Measurements from ENCODE around the gene NUBP2. TPM values are rescaled to one million over a fixed set of nuclear protein-coding genes. Genes with fewer than 3 reads are reported as not detected.

Gene NUBP2
- total and polyA plus RNA-seq, 12 donors: 24.1 to 74.1 (median 29.4) TPM

- ATAC-seq (peak in 4 of 8 donors; percentile 1 to 8 (median 4)), DNase-seq (peak in 1 of 2 donors; percentile 32)
- H3K9me3 ChIP-seq: no peaks in the 10 kb centered on the region
- peaks cover 0 to 63% (median 15%) of the 10 kb centered on the region in 9 donors for H3K36me3 ChIP-seq
- no peak for TF ChIP-seq CTCF (IDR thresholded peaks at IDR 0.05)
- peak overlapping the region; percentile 52 to 92 (median 87) for H3K27ac ChIP-seq
- H3K4me1 ChIP-seq: peaks cover 16 to 61% (median 34%) of the 10 kb centered on the region in 9 donors
- intact Hi-C loops (cut with DNase I): no loop called here
- no peaks in the 10 kb centered on the region for H3K27me3 ChIP-seq
- peak overlapping the region; percentile 43 to 96 (median 88) for H3K4me3 ChIP-seq
- 1% methylated on average over 67 to 70 of the region's 70 CpGs for WGBS, 2 donors
Observed at GRCh38 chr16:1781758-1782407, 877 bp upstream of the NUBP2 start.

GRCh38 chr16:1784977-1785845 is 2.5 kb downstream of the NUBP2 start:
- Histone ChIP-seq H3K4me1 (peaks cover 12 to 49% (median 30%) of the 10 kb centered on the region in 9 donors), H3K36me3 (peaks cover 0 to 58% (median 12%) of the 10 kb centered on the region in 9 donors), H3K9me3 (no peaks in the 10 kb centered on the region), H3K27ac (no peak overlapping the region), H3K4me3 (no peak overlapping the region), H3K27me3 (no peaks in the 10 kb centered on the region)
- 89 to 92% methylated on average over 26 of the region's 26 CpGs for WGBS, 2 donors
- intact Hi-C loops (cut with DNase I): no loop called here
- no peak for TF ChIP-seq CTCF (IDR thresholded peaks at IDR 0.05)
- ATAC-seq (no peak), DNase-seq (peak in 1 of 2 donors; percentile 10)

- Histone ChIP-seq H3K4me3 (no peak overlapping the region), H3K4me1 (peaks cover 11 to 43% (median 24%) of the 10 kb centered on the region in 9 donors), H3K27ac (no peak overlapping the region), H3K36me3 (peaks cover 0 to 56% (median 12%) of the 10 kb centered on the region in 9 donors), H3K27me3 (no peaks in the 10 kb centered on the region), H3K9me3 (no peaks in the 10 kb centered on the region)
- DNase-seq (peak in 1 of 2 donors; percentile 14), ATAC-seq (no peak)
- no peak for TF ChIP-seq CTCF (IDR thresholded peaks at IDR 0.05)
- WGBS, 2 donors: 87 to 91% methylated on average over 14 of the region's 14 CpGs
- intact Hi-C loops (cut with DNase I): no loop called here
Observed at GRCh38 chr16:1785846-1786170, 3.0 kb downstream of the NUBP2 start.

GRCh38 chr16:1786242-1787055 is 3.7 kb downstream of the NUBP2 start:
- peaks cover 5 to 37% (median 18%) of the 10 kb centered on the region in 9 donors for H3K4me1 ChIP-seq
- no peak overlapping the region for H3K27ac ChIP-seq
- peaks cover 0 to 58% (median 12%) of the 10 kb centered on the region in 9 donors for H3K36me3 ChIP-seq
- WGBS, 2 donors: 88 to 89% methylated on average over 51 of the region's 51 CpGs
- H3K9me3 ChIP-seq: no peaks in the 10 kb centered on the region
- no peak for ATAC-seq
- H3K27me3 ChIP-seq: no peaks in the 10 kb centered on the region
- TF ChIP-seq CTCF (IDR thresholded peaks at IDR 0.05): no peak
- intact Hi-C loops (cut with DNase I): no loop called here
- no peak overlapping the region for H3K4me3 ChIP-seq
- peak in 1 of 2 donors; percentile 16 for DNase-seq
